Measurements from ENCODE around the gene SBF2.

DNA sequence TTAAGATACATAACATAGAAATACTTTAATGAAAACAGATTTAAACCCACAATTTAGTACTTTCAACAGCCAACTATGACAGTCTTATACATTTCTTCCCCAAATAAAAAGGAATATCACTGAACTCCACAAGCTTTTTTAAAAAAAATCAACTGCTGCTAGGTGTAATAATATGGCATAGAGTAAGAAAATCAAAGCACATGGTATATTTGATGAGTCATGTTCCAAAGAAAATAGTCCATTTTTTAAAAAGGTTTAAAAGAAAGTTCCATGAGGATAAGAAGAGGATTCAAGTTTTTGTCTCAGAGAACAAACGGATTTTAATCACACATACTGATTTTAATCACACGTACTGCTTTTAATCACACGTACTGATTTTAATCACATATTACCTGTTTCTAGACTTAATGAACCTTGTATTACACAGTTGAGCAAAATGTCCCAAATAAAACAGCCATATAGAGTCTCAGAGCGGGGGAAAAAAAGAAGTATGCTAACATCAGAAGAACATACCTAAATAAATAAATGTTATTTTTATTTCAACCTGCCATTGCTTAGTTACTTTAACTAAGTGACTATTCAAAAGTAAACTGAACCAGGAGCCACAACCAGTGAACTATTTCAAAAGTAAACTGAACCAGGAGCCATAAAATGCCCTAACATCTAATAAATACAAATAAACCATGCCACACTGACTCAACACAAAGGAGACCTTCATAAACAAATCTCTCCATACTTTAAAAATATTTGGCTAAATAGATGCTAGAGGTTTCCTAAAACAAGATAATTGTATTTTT lies 198.4 kb downstream of the SBF2 start:
- TF ChIP-seq POLR2A (IDR thresholded peaks at IDR 0.05) (no peak), POLR2AphosphoS5 (IDR thresholded peaks at IDR 0.05) (no peak)

All from spleen (tissue), 3 donors.